Ureter (tissue), 1 donor: ENCODE data around the gene OSBPL5. TPM values are rescaled to one million over a fixed set of nuclear protein-coding genes. Genes with fewer than 3 reads are reported as not detected.

Experiments used
- DNase-seq: peaks from one replicate; pipeline ENCODE4 v3.0.0-alpha.2; 2020; ENCODE audit warnings: low spot score
- total RNA-seq: library from RNA; stranded (reverse); gene quantifications from one replicate; pipeline ENCODE4 v1.2.4, GENCODE V29; 2023
- donor health status: DM: yes; HTN: yes; CAD: no.

OSBPL5 gene
- total RNA-seq, 1 donor from 2014 or later, result 84.3 TPM

- DNase-seq, result no peak
These were observed 30.2 kb downstream of the OSBPL5 start for GRCh38 chr11:3134651-3135480.

GRCh38 chr11:3134218-3134621 is 30.9 kb downstream of the OSBPL5 start:
- DNase-seq, result no peak

DNA sequence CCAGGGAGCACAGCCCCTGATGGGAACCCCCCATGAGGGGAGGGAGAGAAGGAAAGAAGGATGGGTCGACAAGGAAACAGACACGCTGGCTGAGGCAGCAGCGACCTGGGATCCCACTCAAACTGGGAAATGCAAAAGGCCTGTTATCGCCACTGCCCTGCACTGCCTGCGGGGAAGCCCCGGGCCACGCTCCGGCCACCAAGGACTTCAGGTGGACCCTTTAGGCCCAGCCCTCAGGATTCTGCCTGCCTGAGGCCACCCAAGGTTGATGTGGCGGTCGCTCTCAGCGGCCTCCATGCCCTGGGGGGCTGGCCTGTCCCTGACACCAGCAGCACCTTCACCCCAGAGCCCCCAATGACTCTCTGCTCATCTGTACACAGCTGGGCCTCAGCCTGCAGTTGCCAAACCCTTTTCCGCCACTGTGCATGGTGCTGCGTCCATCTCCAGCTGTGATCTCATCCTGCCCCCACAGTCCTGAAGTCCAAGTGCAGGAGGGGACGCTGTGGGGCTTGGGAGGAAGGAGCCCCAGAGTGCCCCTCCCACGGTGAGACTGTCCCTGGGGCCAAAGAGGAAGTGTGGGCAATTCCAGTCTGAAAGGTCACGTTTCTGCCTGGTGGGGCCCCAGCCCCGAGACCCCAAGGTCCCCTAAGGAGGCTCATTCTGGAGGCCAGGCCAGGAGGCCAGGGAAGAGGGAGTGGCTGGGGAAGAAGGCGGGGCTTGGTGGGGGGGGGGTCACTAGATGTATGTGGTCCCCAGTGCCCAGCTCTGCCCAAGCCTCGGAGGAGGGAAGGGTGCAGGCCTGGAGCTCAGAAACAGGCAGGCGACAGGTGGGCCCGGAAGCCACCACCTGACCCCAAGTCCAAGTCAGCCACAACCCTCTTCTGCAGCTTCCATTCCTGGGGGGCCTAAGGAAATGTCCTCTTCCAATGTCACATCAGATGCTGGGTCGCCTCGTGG is 31.6 kb downstream of the OSBPL5 start:
- DNase-seq, result no peak

GRCh38 chr11:3132831-3133260 is 32.3 kb downstream of the OSBPL5 start:
- DNase-seq, result no peak

DNA sequence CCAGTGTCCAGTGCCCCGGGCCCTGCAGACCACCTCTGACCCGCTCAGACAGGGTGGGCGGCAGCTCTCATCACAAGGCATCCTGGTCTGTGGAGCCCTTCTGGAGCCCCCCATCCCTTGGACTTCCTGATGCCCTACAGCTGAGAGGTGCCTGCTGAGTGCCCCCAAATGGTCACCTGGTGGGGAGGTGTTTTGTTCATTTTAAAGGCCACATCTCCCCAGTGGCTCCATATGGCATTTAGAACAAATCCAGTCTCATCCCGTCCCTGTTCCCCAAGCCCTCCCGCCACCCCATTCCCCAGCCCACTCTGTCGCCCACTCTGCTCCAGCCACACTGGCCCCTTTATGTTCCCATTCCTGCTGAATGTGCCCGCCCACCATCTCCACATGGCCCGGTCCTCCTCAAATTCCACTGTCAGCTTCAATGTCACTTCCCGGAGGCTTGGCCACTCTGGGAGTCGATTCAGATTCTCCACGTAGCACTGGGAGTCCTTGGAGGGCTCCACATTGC is 32.8 kb downstream of the OSBPL5 start:
- no peak for DNase-seq

- DNase-seq, result no peak
These were observed 33.7 kb downstream of the OSBPL5 start for GRCh38 chr11:3131330-3131941.

GRCh38 chr11:3130269-3131071 is 34.6 kb downstream of the OSBPL5 start:
- no peak for DNase-seq

GRCh38 chr11:3129591-3130268 is 35.4 kb downstream of the OSBPL5 start:
- no peak for DNase-seq

DNA sequence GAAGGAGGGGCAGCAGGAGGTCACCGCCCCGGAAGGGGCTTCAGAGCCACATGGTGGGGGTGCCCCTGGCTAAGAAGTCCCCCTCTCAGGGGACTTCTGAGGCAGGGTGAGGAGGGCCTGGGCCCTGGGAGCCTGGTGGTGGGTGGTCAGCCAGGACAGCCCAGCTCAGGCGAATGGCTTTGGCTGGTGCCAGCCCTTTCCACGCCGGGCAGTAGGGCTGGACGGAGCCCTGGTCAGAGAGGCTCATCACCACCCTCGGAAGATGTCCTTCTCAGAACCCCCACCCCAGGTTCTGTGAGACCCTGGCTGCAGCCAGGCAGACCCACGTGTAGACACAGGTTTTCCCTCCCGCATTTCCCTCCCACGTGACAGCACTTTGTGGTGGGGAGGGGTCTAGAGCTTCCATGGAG is 35.9 kb downstream of the OSBPL5 start:
- DNase-seq, result no peak

- no peak for DNase-seq
These were observed 36.5 kb downstream of the OSBPL5 start for GRCh38 chr11:3128356-3129180.

GRCh38 chr11:3127706-3128355 is 37.3 kb downstream of the OSBPL5 start:
- no peak for DNase-seq

DNA sequence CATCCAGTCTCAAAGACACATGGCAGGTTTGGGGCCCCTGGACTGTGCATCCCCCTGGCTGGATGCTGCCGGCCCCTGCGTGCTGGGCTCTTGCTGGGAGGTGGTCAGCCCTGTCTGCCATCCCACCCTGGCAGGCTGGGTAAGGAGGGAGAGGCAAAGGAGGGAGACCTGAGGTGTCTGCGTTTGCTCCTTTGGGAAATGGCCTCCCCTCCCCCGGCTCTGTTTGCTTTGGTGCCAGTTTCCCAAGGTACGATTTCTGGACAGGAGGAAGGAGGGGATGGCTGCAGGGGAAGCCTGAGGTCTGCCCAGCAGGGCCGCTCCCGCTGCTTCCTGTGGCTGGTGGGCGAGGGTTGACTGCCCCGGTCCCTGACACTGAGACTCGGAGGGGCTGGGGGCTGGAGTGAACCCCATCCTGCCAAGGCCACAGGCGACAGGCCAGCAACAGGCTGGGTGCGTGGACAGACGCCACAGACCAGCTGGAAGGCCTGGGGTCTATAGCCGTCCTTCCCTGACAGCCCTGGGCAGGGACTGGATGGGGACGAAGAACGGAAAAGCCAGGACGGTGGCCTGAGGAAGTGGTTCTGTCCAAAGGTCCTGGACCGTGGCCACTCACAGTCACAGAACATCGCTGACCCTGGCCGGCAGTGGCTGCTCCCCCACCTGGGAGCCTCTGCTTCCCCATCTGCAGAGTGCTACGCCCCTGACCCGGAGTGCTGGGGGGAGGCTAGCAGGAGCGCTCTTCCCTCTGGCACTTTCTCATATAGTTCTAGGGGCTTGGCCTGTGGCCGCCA is 38.0 kb downstream of the OSBPL5 start:
- no peak for DNase-seq

DNA sequence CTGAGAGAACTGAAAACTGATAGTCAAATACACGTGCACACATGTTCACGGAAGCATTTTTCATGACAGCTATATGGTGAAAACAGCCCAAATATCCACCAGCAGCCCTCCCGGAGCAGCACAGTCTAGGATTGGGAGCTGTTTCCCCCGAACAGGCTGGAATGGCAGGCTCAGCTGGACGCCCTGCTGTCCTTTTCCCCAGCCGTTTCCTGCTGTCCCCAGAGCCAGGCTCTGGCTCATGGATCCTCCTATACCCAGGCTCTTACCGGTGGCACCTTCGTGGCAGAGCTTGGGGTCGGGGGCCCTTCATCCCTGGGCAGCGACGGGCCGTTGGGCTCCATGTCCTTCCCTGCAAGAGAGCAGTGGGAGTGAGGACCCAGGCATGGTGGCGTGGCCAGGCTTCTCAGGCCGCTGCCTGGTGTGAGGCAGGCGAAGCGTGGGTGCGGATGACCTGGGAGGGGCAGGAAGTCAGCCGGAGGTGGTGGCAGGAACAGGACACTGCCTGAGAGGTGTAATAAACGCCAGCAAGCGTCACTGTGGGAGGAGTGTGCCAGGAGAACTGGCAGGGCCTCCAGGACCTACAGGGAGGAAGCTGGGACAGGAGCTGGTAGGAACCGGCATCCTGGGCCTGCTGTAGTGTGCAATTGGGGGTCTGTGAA is 38.8 kb downstream of the OSBPL5 start:
- no peak for DNase-seq

DNA sequence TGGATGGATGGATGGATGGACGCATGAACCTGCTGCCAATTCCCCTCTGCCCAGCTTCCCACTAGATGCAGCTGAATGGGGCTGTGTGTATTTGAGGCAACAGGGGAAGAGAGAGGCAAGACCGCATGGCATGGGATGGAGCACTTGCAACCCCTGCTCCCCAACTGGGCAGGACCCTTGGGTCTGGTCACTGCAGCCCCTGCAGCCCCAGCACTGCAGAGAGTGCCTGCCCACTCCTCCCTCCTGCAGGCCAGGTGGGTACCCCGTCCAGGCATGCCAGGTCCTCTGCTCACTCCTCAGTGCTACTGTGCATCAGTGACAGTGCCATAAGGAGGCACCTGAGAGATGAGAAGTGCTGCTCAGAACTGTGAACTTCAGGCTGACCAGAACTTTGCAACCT is 40.3 kb downstream of the OSBPL5 start:
- DNase-seq, result no peak

DNA sequence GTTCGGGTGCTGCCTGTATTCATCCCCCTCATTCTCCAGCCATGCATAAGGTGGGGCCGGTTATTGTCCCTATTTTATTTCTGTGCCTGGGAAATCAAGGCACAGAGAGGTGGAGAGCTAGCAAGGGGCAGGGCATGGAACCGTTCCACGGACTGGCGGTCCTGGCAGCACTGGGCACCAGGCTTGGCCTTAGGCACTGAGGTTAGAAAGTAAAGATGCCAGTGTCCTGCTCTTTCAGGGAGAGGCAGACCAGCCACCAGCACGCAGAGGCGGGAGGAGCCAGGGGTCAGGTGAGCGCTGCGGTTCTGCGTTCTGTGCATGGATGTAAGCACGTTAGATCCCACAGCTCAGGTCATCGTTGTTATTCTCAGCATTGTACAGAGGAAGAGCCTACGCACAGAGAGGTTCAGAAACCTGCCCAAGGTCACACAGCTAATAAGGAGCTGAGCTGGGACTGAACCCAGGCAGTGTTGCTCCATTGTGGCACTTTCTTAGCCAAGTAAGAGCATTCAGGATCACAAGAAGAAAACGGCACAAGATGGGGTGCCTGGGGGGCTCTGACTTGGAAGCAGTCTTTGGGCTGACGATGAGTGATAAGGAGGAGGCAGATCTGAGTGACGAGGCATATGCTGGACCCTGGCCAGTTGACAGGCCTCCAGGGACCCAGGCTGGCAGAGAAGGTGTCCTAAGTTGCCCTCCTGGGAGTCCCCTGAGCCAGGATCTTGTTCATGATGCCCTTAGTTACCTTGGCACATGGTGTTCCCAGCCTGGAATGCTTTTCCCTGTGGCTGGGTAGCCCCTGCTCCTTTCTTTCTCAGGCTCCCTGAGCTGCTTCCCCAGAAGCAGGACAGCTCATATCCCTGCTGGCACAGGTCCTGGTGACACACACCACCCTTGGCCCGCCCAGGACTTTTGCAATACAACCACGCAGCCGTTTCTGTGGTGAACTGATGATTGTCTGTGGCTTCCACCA is 41.1 kb downstream of the OSBPL5 start:
- DNase-seq, result peak; percentile 90

DNA sequence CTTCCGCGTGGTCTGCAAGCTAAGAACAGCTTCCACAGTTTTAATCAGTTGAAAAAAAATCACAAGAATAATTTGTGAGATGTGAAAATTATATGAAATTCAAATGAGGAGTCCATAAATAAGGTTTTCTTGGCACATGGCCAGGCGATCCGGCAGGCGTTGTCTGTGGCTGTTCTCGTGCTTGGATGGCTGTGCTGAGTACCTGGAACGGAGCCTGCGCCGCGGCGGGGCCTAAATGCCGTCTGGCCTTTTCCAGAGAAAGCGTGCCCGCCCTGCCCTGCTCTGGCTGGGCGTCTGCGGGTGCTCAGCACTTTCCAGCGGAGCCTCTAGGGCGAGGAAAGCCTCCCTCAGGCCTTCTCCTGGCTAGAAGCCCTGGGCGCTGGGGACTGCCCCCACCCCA is 41.8 kb downstream of the OSBPL5 start:
- peak; percentile 85 for DNase-seq
